ENCODE data around the gene INAFM1.

Gene INAFM1

DNA sequence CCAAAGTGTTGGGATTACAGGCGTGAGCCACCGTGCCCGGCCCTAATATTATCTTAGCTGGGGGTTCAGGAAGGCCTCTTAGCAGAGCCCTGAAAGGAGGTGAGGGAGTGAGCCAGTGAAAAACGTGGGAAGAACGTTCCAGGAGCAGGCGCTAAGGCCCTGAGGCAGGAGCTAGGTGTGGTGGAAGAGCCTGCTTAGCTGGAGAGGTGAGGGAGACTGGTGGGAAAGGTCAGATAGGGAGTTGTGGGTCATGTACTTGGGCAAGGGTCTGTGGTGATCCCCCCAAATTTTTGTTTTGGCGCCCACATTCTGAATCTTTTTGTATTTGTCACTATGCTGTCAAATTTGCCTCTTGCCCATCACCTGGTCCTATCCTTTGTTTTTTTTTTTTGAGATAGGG is 5.1 kb upstream of the INAFM1 start:
- Histone ChIP-seq H2BK5ac (ENCODE audit: low read length) (no peak overlapping the region), H3K18ac (ENCODE audit: low read length) (no peak overlapping the region), H3K4me1 (ENCODE audit: control insufficient read depth, low read depth, low read length) (peaks cover 2% of the 10 kb centered on the region), H3K4me3 (ENCODE audit: low read length) (no peak overlapping the region), H3K23ac (ENCODE audit: low read length) (no peak overlapping the region), H2BK15ac (replicated peaks; ENCODE audit: low read depth) (no peak overlapping the region), H3K56ac (ENCODE audit: low read length) (no peak overlapping the region), H2BK120ac (ENCODE audit: low read depth, low read length) (no peak overlapping the region), H3K36me3 (ENCODE audit: control insufficient read depth, insufficient read depth, low read length) (peaks cover 6% of the 10 kb centered on the region), H3K4ac (ENCODE audit: low read depth, low read length) (no peak overlapping the region), H3K9ac (ENCODE audit: low read length) (no peak overlapping the region), H4K5ac (ENCODE audit: low read length) (no peak overlapping the region), H3K27me3 (ENCODE audit: insufficient read depth, low read length, poor library complexity) (no peaks in the 10 kb centered on the region), H4K8ac (ENCODE audit: low read depth, low read length) (no peak overlapping the region), H3K79me1 (ENCODE audit: low read length) (no peaks in the 10 kb centered on the region), H2AK5ac (ENCODE audit: low read length) (no peak overlapping the region), H3K4me2 (ENCODE audit: low read length) (no peak overlapping the region), H3K27ac (ENCODE audit: low read depth, low read length) (no peak overlapping the region), H3K79me2 (ENCODE audit: control insufficient read depth, insufficient read depth, low read length) (no peaks in the 10 kb centered on the region)
- no CpG with 5 or more reads among the region's 7 CpGs for WGBS (ENCODE audit: extremely low coverage, insufficient coverage, low lambda C conversion rate)
- DNase-seq = no peak

GRCh38 chr19:47270408-47270807 is 4.3 kb upstream of the INAFM1 start:
- Histone ChIP-seq H3K36me3 (ENCODE audit: control insufficient read depth, insufficient read depth, low read length) (peaks cover 4% of the 10 kb centered on the region), H3K27ac (ENCODE audit: low read depth, low read length) (no peak overlapping the region), H2BK15ac (replicated peaks; ENCODE audit: low read depth) (no peak overlapping the region), H3K27me3 (ENCODE audit: insufficient read depth, low read length, poor library complexity) (no peaks in the 10 kb centered on the region), H3K9ac (ENCODE audit: low read length) (no peak overlapping the region), H2BK120ac (ENCODE audit: low read depth, low read length) (no peak overlapping the region), H3K56ac (ENCODE audit: low read length) (no peak overlapping the region), H4K5ac (ENCODE audit: low read length) (no peak overlapping the region), H3K23ac (ENCODE audit: low read length) (no peak overlapping the region), H3K18ac (ENCODE audit: low read length) (no peak overlapping the region), H2BK5ac (ENCODE audit: low read length) (no peak overlapping the region), H3K4me2 (ENCODE audit: low read length) (no peak overlapping the region), H2AK5ac (ENCODE audit: low read length) (no peak overlapping the region), H3K4ac (ENCODE audit: low read depth, low read length) (no peak overlapping the region), H4K8ac (ENCODE audit: low read depth, low read length) (no peak overlapping the region), H3K79me2 (ENCODE audit: control insufficient read depth, insufficient read depth, low read length) (no peaks in the 10 kb centered on the region), H3K79me1 (ENCODE audit: low read length) (no peaks in the 10 kb centered on the region), H3K4me3 (ENCODE audit: low read length) (no peak overlapping the region), H3K4me1 (ENCODE audit: control insufficient read depth, low read depth, low read length) (peaks cover 2% of the 10 kb centered on the region)
- WGBS (ENCODE audit: extremely low coverage, insufficient coverage, low lambda C conversion rate) = no CpG with 5 or more reads among the region's 10 CpGs
- DNase-seq = no peak

GRCh38 chr19:47271949-47272348 is 2.7 kb upstream of the INAFM1 start:
- Histone ChIP-seq H2BK5ac (ENCODE audit: low read length) (no peak overlapping the region), H3K23ac (ENCODE audit: low read length) (no peak overlapping the region), H2AK5ac (ENCODE audit: low read length) (no peak overlapping the region), H3K4ac (ENCODE audit: low read depth, low read length) (no peak overlapping the region), H4K8ac (ENCODE audit: low read depth, low read length) (no peak overlapping the region), H3K36me3 (ENCODE audit: control insufficient read depth, insufficient read depth, low read length) (peaks cover 3% of the 10 kb centered on the region), H3K79me1 (ENCODE audit: low read length) (no peaks in the 10 kb centered on the region), H3K27me3 (ENCODE audit: insufficient read depth, low read length, poor library complexity) (no peaks in the 10 kb centered on the region), H4K5ac (ENCODE audit: low read length) (no peak overlapping the region), H3K18ac (ENCODE audit: low read length) (no peak overlapping the region), H3K4me2 (ENCODE audit: low read length) (no peak overlapping the region), H3K79me2 (ENCODE audit: control insufficient read depth, insufficient read depth, low read length) (no peaks in the 10 kb centered on the region), H3K56ac (ENCODE audit: low read length) (no peak overlapping the region), H3K9ac (ENCODE audit: low read length) (no peak overlapping the region), H2BK15ac (replicated peaks; ENCODE audit: low read depth) (no peak overlapping the region), H3K4me1 (ENCODE audit: control insufficient read depth, low read depth, low read length) (peaks cover 5% of the 10 kb centered on the region), H3K27ac (ENCODE audit: low read depth, low read length) (no peak overlapping the region), H2BK120ac (ENCODE audit: low read depth, low read length) (no peak overlapping the region), H3K4me3 (ENCODE audit: low read length) (no peak overlapping the region)
- no peak for DNase-seq
- WGBS (ENCODE audit: extremely low coverage, insufficient coverage, low lambda C conversion rate) = no CpG with 5 or more reads among the region's 6 CpGs

- Histone ChIP-seq H2BK15ac (replicated peaks; ENCODE audit: low read depth) (no peak overlapping the region), H4K5ac (ENCODE audit: low read length) (no peak overlapping the region), H4K8ac (ENCODE audit: low read depth, low read length) (no peak overlapping the region), H3K56ac (ENCODE audit: low read length) (peak overlapping the region; percentile 87), H3K4me1 (ENCODE audit: control insufficient read depth, low read depth, low read length) (peaks cover 5% of the 10 kb centered on the region), H3K4me3 (ENCODE audit: low read length) (peak overlapping the region; percentile 23), H3K4ac (ENCODE audit: low read depth, low read length) (no peak overlapping the region), H3K4me2 (ENCODE audit: low read length) (peak overlapping the region; percentile 44), H2AK5ac (ENCODE audit: low read length) (peak overlapping the region; percentile 46), H3K23ac (ENCODE audit: low read length) (peak overlapping the region; percentile 97), H3K79me2 (ENCODE audit: control insufficient read depth, insufficient read depth, low read length) (no peaks in the 10 kb centered on the region), H3K27ac (ENCODE audit: low read depth, low read length) (peak overlapping the region; percentile 97), H3K27me3 (ENCODE audit: insufficient read depth, low read length, poor library complexity) (no peaks in the 10 kb centered on the region), H3K79me1 (ENCODE audit: low read length) (no peaks in the 10 kb centered on the region), H2BK5ac (ENCODE audit: low read length) (peak overlapping the region; percentile 16), H2BK120ac (ENCODE audit: low read depth, low read length) (no peak overlapping the region), H3K36me3 (ENCODE audit: control insufficient read depth, insufficient read depth, low read length) (peaks cover 3% of the 10 kb centered on the region), H3K9ac (ENCODE audit: low read length) (peak overlapping the region; percentile 72), H3K18ac (ENCODE audit: low read length) (peak overlapping the region; percentile 22)
- no CpG with 5 or more reads among the region's 42 CpGs for WGBS (ENCODE audit: extremely low coverage, insufficient coverage, low lambda C conversion rate)
- DNase-seq = peak; percentile 60
Observed at GRCh38 chr19:47272448-47273312, 2.0 kb upstream of the INAFM1 start.

DNA sequence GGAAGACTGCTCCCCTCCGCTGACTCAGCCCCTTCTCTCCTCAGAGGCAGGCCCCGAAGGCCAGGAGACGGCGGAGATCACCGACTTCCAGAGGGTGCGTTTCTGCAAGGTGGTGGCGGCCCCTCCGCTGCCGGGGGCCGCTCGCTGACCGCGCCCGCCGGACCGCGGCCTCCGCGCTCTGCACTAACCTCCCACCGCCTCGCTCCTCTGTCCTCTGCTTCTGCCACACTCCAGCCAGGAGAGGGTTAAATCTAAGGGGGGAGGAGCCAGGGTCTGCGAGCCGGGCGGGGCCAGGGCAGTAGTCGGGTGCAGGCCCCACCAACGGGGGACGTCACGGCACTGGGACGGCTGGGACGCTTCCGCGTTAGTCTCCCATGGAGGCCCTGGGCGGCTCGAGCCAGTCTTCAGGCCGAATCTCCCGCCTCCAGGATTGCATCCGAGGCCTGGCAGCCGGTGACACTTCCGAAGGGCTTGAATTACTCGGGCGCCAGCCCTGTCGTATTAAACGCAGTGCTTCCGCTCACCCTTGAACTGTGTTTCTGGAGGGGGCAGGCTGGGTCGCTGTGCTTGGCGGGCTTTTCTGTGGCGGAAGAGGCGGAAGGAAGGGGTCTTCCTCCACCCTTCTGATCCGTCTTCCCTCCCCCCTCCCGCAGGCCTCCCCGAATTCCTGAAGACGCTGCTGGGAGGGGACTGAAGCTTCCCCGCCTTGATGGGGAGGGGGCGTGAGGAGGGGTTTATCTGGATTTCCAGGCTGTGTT is 1.2 kb upstream of the INAFM1 start:
- Histone ChIP-seq H3K4ac (ENCODE audit: low read depth, low read length) (peak overlapping the region; percentile 9), H2BK15ac (replicated peaks; ENCODE audit: low read depth) (no peak overlapping the region), H3K27me3 (ENCODE audit: insufficient read depth, low read length, poor library complexity) (no peaks in the 10 kb centered on the region), H3K4me3 (ENCODE audit: low read length) (peak overlapping the region; percentile 77), H2BK5ac (ENCODE audit: low read length) (peak overlapping the region; percentile 92), H4K5ac (ENCODE audit: low read length) (no peak overlapping the region), H3K79me1 (ENCODE audit: low read length) (no peaks in the 10 kb centered on the region), H2AK5ac (ENCODE audit: low read length) (no peak overlapping the region), H2BK120ac (ENCODE audit: low read depth, low read length) (no peak overlapping the region), H3K36me3 (ENCODE audit: control insufficient read depth, insufficient read depth, low read length) (peaks cover 3% of the 10 kb centered on the region), H3K18ac (ENCODE audit: low read length) (peak overlapping the region; percentile 32), H3K4me2 (ENCODE audit: low read length) (peak overlapping the region; percentile 95), H3K23ac (ENCODE audit: low read length) (peak overlapping the region; percentile 97), H3K27ac (ENCODE audit: low read depth, low read length) (peak overlapping the region; percentile 97), H3K79me2 (ENCODE audit: control insufficient read depth, insufficient read depth, low read length) (no peaks in the 10 kb centered on the region), H3K9ac (ENCODE audit: low read length) (peak overlapping the region; percentile 99), H3K4me1 (ENCODE audit: control insufficient read depth, low read depth, low read length) (peaks cover 5% of the 10 kb centered on the region), H4K8ac (ENCODE audit: low read depth, low read length) (peak overlapping the region; percentile 41), H3K56ac (ENCODE audit: low read length) (peak overlapping the region; percentile 98)
- peak; percentile 97 for DNase-seq
- no CpG with 5 or more reads among the region's 54 CpGs for WGBS (ENCODE audit: extremely low coverage, insufficient coverage, low lambda C conversion rate)
